NCI-H2107 treated with DMSO at 0.1 percent for 48 hours (cell line): Measurements from ENCODE around the gene RNF11.
"Not testable (repeated sequence)": the region's sequence is repeated elsewhere in the genome, so short reads cannot be mapped to it uniquely, and the experiment has no call there.

Source experiments
- DNase-seq: peaks from one replicate; lab custom pipeline; 2025; ENCODE audit not compliant: unreplicated experiment; lab: John Stamatoyannopoulos, UW

Gene RNF11

DNA sequence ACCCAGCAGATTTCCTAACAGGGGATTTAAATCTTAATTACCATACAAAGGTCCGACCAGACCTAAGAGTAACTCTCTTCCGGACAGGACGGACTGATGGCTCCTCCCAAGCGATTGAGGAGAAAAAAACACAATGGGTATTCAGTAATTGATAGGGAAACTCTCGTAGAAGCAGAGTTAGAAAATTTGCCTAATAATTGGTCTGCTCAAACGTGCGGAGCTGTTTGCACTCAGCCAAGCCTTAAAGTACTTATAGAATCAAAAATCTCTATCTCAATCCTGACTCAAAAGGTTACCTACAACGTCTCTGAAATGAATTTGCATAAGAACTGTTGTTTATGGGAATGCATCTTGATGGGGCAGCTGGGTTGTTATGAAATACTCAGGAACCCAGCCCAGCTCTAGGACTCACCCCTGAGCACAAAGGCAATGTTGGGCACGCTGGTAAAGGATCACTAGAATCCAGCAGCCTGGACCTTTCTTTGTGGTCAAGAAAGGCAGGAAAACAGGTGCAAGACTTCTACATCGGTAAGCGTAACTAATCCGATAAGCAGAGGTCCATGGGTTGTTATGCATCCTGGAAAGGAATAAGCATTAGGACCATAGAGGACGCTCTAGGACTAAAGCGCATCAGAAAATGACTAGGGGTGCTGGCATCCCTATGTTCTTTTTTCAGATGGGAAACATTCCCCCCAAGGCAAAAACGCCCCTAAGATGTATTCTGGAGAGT lies 8.7 kb upstream of the RNF11 start:
- DNase-seq: not testable (repeated sequence)

GRCh38 chr1:51228471-51228870 lies 7.6 kb upstream of the RNF11 start:
- DNase-seq: not testable (repeated sequence)

DNA sequence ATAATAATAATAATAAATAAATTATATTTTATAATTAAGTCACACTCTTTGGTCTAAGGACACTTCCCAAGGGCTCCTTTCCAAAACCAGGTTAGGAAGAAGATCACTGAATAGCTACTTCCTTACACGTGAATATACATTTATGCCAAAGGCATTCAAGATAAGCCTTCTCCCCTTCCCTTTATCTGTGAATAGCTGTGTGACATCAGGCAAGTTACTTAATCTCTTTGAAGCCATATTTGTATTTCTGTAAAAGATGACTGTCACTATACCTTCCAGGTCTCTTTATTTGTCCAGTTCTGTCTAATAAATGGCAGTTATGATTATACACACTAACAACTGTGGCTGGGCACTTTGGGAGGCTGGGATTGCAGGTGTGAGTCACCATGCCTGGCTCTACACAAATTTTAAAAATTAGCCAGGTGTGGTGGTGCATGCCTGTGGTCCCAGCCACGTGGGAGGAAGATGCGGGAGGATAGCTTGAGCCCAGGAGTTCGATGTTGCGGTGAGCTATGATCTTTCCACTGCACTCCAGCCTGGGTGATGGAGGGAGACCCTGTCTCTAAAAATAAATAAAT lies 5.5 kb upstream of the RNF11 start:
- DNase-seq: no peak

GRCh38 chr1:51231120-51231519 lies 5.0 kb upstream of the RNF11 start:
- no peak for DNase-seq

- no peak for DNase-seq
Measured at GRCh38 chr1:51231896-51232295, 4.2 kb upstream of the RNF11 start.

- not testable (repeated sequence) for DNase-seq
Measured at GRCh38 chr1:51234236-51234635, 1.8 kb upstream of the RNF11 start.

- DNase-seq: peak; percentile 82
Measured at GRCh38 chr1:51234721-51235425, 1.2 kb upstream of the RNF11 start.

DNA sequence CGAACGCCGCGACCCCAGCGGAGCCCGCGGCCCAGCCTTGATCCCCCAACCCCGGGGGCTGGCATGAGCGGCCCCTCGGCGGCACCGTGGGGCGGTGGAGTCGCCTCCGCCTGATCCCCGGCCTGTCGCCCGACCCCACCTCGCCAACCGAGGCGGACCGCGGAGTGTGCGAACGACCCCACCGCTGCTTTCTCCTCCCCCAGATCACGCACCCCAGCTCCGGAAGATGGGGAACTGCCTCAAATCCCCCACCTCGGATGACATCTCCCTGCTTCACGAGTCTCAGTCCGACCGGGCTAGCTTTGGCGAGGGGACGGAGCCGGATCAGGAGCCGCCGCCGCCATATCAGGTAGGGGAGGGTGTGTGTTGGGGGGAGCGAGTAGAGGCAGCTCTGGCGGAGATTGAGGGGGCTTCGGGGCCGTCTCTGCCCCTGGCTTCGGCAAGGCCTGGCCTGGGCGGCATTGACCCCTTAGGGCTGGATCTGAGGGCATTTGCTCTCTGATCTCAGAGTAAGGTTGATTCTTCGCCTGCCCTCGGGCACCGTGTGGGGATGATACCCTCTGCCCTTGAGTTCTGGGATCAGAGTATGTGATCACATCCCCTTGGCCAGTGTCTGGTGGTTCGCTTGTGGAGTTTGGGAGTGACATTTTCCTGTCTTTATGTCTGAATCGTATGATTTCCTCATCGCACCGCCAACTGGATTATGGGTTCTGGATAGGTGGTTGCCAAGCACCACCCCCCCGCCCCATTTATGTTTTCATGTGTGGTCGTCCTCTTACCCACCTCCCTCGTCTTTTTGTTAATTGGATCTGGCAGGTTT lies 668 bp downstream of the RNF11 start:
- peak; percentile 26 for DNase-seq

DNA sequence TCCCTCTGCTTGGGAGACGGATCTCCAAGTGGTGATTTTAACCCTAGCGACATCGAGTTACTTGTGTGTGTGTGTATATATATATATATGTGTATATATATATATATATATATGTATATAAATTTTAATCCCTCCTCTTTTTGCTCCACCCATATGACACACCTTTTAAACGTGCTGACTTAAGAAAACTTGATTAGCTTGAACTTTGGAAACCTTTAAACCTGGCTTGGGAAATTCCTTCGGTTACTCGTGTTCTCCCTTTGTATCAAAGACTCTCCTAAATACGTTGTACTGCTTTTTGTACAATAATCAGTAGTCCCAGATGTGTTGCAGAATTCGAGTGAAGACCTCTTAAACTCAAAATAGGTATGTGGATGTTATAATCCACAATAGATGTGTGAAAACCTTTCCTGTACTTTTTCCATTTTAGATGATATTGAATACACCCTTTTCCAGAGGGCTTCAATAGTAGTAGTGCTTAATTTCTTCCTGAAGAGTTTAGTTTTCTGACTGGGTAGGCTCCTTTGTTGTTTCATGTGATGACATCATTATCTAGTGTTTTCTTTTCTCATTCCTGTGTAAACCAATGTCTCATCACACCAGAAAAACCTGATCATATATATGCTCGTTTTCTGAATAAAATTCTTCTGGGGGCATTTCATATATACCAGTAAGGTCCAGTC lies 1.4 kb downstream of the RNF11 start:
- DNase-seq: peak; percentile 74

GRCh38 chr1:51238034-51238403 lies 1.9 kb downstream of the RNF11 start:
- DNase-seq: peak; percentile 74

- DNase-seq: no peak
Measured at GRCh38 chr1:51240084-51240483, 4.0 kb downstream of the RNF11 start.

DNA sequence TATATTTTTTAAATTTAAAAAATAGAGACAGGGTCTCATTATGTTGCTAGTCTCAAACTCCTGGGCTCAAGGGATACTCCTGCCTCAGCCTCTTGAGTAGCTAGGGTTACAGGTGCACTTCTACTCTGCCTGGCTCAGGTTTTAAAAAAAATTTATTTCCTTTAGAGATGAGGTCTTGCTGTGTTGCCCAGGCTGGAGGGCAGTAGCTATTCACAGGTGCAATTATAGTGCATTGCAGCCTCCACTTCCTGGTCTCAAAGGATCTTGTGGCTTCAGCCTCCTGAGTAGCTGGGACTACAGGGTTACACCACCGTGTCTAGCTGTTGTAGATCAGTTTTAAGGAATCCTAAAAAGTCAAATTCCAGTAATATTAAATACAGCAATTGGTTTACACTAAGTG lies 5.0 kb downstream of the RNF11 start:
- DNase-seq: no peak

- no peak for DNase-seq
Measured at GRCh38 chr1:51242546-51242945, 6.5 kb downstream of the RNF11 start.

GRCh38 chr1:51247022-51247421 lies 10.9 kb downstream of the RNF11 start:
- no peak for DNase-seq

GRCh38 chr1:51247499-51247898 lies 11.4 kb downstream of the RNF11 start:
- no peak for DNase-seq

GRCh38 chr1:51249445-51249844 lies 13.4 kb downstream of the RNF11 start:
- no peak for DNase-seq

DNA sequence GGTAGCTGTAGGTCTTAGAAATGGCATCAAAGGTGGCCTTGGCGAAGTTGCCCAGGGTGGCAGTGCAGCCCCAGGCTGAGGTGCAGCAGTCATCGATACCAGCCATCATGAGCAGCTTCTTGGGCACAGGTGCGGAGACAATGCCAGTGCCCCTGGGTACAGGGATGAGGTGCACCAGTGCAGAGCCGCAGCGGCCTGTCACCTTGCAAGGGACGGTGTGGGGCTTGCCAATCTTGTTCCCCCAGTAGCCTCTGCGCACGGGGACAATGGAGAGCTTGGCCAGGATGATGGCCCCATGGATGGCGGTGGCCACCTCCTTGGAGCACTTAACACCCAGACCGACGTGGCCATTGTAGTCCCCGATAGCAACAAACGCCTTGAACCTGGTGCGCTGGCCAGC lies 14.7 kb downstream of the RNF11 start:
- not testable (repeated sequence) for DNase-seq

DNA sequence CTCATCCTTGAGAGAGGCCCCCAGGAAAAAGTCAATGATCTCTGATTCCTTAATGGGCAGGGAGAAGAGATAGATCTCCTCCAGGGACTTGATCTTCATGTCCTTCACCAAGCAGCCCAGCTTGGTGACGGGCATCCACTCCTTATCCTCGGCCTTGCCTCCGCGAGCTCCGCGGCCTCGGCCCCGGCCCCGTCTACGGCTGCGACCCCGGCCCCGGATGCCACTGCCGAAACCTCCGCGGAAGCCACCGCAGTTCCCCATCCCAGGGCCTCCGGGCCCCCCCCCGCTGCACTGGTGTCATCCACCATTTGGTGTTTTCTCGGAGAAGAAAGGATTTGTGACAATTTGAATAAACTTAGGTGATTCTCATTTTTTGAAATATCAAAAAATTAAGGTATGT lies 15.1 kb downstream of the RNF11 start:
- not testable (repeated sequence) for DNase-seq

- DNase-seq: no peak
Measured at GRCh38 chr1:51252366-51252765, 16.3 kb downstream of the RNF11 start.

GRCh38 chr1:51253691-51254090 lies 17.6 kb downstream of the RNF11 start:
- no peak for DNase-seq

- DNase-seq: no peak
Measured at GRCh38 chr1:51255331-51255730, 19.3 kb downstream of the RNF11 start.
